Measurements from ENCODE around the gene CHD5. TPM values are rescaled to one million over a fixed set of nuclear protein-coding genes. Genes with fewer than 3 reads are reported as not detected.

CHD5 gene
- total and polyA plus RNA-seq, 2 experiments from 2014 or later = 0.10 to 0.11 TPM

DNA sequence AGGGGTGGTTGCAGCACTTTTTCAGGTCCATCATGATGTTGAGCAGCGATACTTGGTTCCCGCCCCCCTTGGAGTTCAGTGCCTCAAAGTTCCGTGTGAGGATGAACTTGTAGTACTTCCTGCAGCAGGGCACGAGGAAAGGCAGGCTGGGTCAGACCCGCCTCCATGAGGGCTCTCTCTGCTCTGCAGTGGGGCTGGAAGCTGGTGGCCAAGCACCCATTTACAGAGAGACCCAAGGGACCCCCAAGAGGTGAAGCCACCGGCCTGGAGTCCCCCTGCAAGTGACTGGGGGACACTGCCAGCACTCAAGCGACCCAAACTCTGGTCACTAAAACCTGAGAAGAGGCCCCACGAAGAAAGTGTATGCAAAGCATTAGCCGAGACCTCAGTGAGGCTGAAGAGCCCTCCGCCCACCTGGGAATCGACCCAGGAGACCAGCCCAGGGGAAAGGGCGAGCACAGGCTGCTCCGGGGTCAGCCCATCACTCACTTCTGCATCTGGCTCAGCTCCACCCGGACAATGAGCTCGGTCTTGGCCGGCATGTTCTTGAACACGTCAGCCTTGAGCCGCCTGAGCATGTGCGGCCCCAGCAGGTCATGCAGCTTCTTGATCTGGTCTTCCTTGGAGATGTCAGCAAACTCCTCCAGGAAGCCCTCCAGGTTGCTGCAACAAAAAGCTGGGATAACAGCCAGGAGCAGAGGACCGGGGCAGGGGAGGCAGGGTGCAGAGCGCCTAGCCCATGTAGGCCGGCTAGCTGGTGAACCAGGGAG lies 45.2 kb downstream of the CHD5 start:
- no peak for DNase-seq
- Histone ChIP-seq H3K27me3 (replicated peaks; ENCODE audit: insufficient read depth) (0 out of 2 replicates have a peak, but pooled peaks cover 8% of the 10 kb centered on the region), H3K9ac (no peak overlapping the region), H2AFZ (no peak overlapping the region), H3K4me2 (ENCODE audit: unreplicated experiment) (no peak overlapping the region), H3K36me3 (ENCODE audit: low read depth) (no peaks in the 10 kb centered on the region), H3K4me1 (ENCODE audit: insufficient read depth) (no peaks in the 10 kb centered on the region), H4K20me1 (ENCODE audit: insufficient read depth) (no peaks in the 10 kb centered on the region), H3K27ac (no peak overlapping the region), H3F3A (ENCODE audit: insufficient read depth) (no peaks in the 10 kb centered on the region), H3K9me2 (ENCODE audit: insufficient read depth) (no peaks in the 10 kb centered on the region), H3K79me2 (ENCODE audit: insufficient read depth) (no peaks in the 10 kb centered on the region), H3K9me3 (ENCODE audit: low read depth) (no peaks in the 10 kb centered on the region), H3K4me3 (no peak overlapping the region)
- TF ChIP-seq EZH2 (IDR thresholded peaks at IDR 0.05; ENCODE audit: insufficient read depth, poor library complexity, severe bottlenecking) (no peak), EZH2phosphoT487 (IDR thresholded peaks at IDR 0.05; ENCODE audit: insufficient read depth, low read depth) (no peak)
- 64 to 65% methylated on average over 22 of the region's 22 CpGs for WGBS, 2 experiments (ENCODE audit: low coverage in 1 of 2, low lambda C conversion rate in 2 of 2, missing lambda C conversion rate in 2 of 2)
- in situ Hi-C loops (cut with MboI) = no loop called here

DNA sequence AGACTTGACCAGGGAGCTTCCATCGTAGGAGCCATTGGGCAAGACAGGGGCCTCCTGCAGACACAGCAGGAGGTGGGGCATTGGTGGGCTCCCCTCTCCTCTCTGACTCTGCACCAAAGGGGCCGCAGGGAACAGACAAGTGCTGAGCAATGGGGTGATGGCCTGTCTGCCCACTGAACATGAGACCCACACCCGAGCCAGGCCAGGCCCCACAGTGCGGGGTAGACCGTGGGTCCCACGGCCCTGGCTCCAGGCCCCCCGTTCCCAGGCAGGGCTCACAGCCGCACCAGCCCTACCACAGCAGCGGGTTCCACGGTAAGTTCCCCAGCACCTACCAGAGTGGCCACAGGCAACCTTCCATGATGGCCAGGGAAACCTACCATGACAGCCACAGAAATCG lies 45.9 kb downstream of the CHD5 start:
- no peak for DNase-seq
- H3K9me2 ChIP-seq (ENCODE audit: insufficient read depth) = no peaks in the 10 kb centered on the region
- no peak overlapping the region for H2AFZ ChIP-seq
- no peaks in the 10 kb centered on the region for H3F3A ChIP-seq (ENCODE audit: insufficient read depth)
- no peaks in the 10 kb centered on the region for H3K79me2 ChIP-seq (ENCODE audit: insufficient read depth)
- in situ Hi-C loops (cut with MboI) = no loop called here
- no peak overlapping the region for H3K4me2 ChIP-seq (ENCODE audit: unreplicated experiment)
- no peaks in the 10 kb centered on the region for H3K4me1 ChIP-seq (ENCODE audit: insufficient read depth)
- 69 to 82% methylated on average over 9 to 11 of the region's 11 CpGs for WGBS, 2 experiments (ENCODE audit: low coverage in 1 of 2, low lambda C conversion rate in 2 of 2, missing lambda C conversion rate in 2 of 2)
- no peak overlapping the region for H3K9ac ChIP-seq
- 0 out of 2 replicates have a peak, but pooled peaks cover 5% of the 10 kb centered on the region for H3K27me3 ChIP-seq (replicated peaks; ENCODE audit: insufficient read depth)
- H3K9me3 ChIP-seq (ENCODE audit: low read depth) = no peaks in the 10 kb centered on the region
- no peak overlapping the region for H3K27ac ChIP-seq
- no peak overlapping the region for H3K4me3 ChIP-seq
- no peak for TF ChIP-seq EZH2 (IDR thresholded peaks at IDR 0.05; ENCODE audit: insufficient read depth, poor library complexity, severe bottlenecking)
- TF ChIP-seq EZH2phosphoT487 (IDR thresholded peaks at IDR 0.05; ENCODE audit: insufficient read depth, low read depth) = no peak
- H3K36me3 ChIP-seq (ENCODE audit: low read depth) = no peaks in the 10 kb centered on the region
- no peaks in the 10 kb centered on the region for H4K20me1 ChIP-seq (ENCODE audit: insufficient read depth)

- no peak overlapping the region for H2AFZ ChIP-seq
- 55 to 60% methylated on average over 15 of the region's 15 CpGs for WGBS, 2 experiments (ENCODE audit: low coverage in 1 of 2, low lambda C conversion rate in 2 of 2, missing lambda C conversion rate in 2 of 2)
- H3K27ac ChIP-seq = no peak overlapping the region
- H3K4me1 ChIP-seq (ENCODE audit: insufficient read depth) = no peaks in the 10 kb centered on the region
- H3F3A ChIP-seq (ENCODE audit: insufficient read depth) = no peaks in the 10 kb centered on the region
- no peaks in the 10 kb centered on the region for H4K20me1 ChIP-seq (ENCODE audit: insufficient read depth)
- H3K9me3 ChIP-seq (ENCODE audit: low read depth) = no peaks in the 10 kb centered on the region
- H3K79me2 ChIP-seq (ENCODE audit: insufficient read depth) = no peaks in the 10 kb centered on the region
- no peak overlapping the region for H3K4me2 ChIP-seq (ENCODE audit: unreplicated experiment)
- no peaks in the 10 kb centered on the region for H3K36me3 ChIP-seq (ENCODE audit: low read depth)
- TF ChIP-seq EZH2 (IDR thresholded peaks at IDR 0.05; ENCODE audit: insufficient read depth, poor library complexity, severe bottlenecking) (no peak), EZH2phosphoT487 (IDR thresholded peaks at IDR 0.05; ENCODE audit: insufficient read depth, low read depth) (no peak)
- DNase-seq = no peak
- no peak overlapping the region for H3K4me3 ChIP-seq
- H3K27me3 ChIP-seq (replicated peaks; ENCODE audit: insufficient read depth) = 0 out of 2 replicates have a peak, but pooled peaks cover 5% of the 10 kb centered on the region
- no peaks in the 10 kb centered on the region for H3K9me2 ChIP-seq (ENCODE audit: insufficient read depth)
- in situ Hi-C loops (cut with MboI) = no loop called here
- no peak overlapping the region for H3K9ac ChIP-seq
Observed at GRCh38 chr1:6133146-6133895, 46.8 kb downstream of the CHD5 start.

- Histone ChIP-seq H3K27ac (no peak overlapping the region), H3K9me3 (ENCODE audit: low read depth) (no peaks in the 10 kb centered on the region), H3K4me1 (ENCODE audit: insufficient read depth) (no peaks in the 10 kb centered on the region), H3K9ac (no peak overlapping the region), H3K4me3 (no peak overlapping the region), H3K4me2 (ENCODE audit: unreplicated experiment) (no peak overlapping the region), H3K79me2 (ENCODE audit: insufficient read depth) (no peaks in the 10 kb centered on the region), H3K36me3 (ENCODE audit: low read depth) (no peaks in the 10 kb centered on the region), H2AFZ (no peak overlapping the region), H3F3A (ENCODE audit: insufficient read depth) (no peaks in the 10 kb centered on the region), H3K27me3 (replicated peaks; ENCODE audit: insufficient read depth) (no peaks in the 10 kb centered on the region), H4K20me1 (ENCODE audit: insufficient read depth) (no peaks in the 10 kb centered on the region), H3K9me2 (ENCODE audit: insufficient read depth) (no peaks in the 10 kb centered on the region)
- no peak for DNase-seq
- TF ChIP-seq EZH2 (IDR thresholded peaks at IDR 0.05; ENCODE audit: insufficient read depth, poor library complexity, severe bottlenecking) (no peak), EZH2phosphoT487 (IDR thresholded peaks at IDR 0.05; ENCODE audit: insufficient read depth, low read depth) (no peak)
- WGBS, 2 experiments (ENCODE audit: low coverage in 1 of 2, low lambda C conversion rate in 2 of 2, missing lambda C conversion rate in 2 of 2) = 75% methylated on average over 9 of the region's 9 CpGs
- in situ Hi-C loops (cut with MboI) = no loop called here
Observed at GRCh38 chr1:6131561-6131960, 48.6 kb downstream of the CHD5 start.

Measured in GM23248 (cell line).